Lung (tissue), 12 donors: ENCODE measurements around the gene MYZAP. TPM values are rescaled to one million over a fixed set of nuclear protein-coding genes. Genes with fewer than 3 reads are reported as not detected.
A peak's percentile ranks its signal among the peaks of the same experiment; 100 is the strongest.

Experiments
- ATAC-seq: fragments of 200-7000 bp; cut with Tn5 transposase; one replicate; pipeline ENCODE4 v1.9.1; 2020; ENCODE audit warnings: moderate number of reproducible peaks; ENCODE audit not compliant: insufficient read depth, low FRiP score
- DNase-seq, 3 donors: peaks; one replicate each; pipeline ENCODE4 v3.0.0-alpha.2; 2013 to 2017
- H3K27ac ChIP-seq, 2 donors: one replicate each; pipeline ENCODE4 v1.5.1; 2013; ENCODE audit warnings: mild to moderate bottlenecking in 2 of 2, moderate library complexity in 2 of 2, control low read depth in 1 of 2, inconsistent platforms in 1 of 2, low read depth in 1 of 2, low read length in 1 of 2
- H3K27me3 ChIP-seq, 3 donors: one replicate each; pipeline ENCODE4 v1.5.1; 2013; ENCODE audit warnings: low read length in 2 of 3; ENCODE audit not compliant: control insufficient read depth in 3 of 3, insufficient read depth in 3 of 3
- H3K36me3 ChIP-seq, 4 donors: one replicate each; pipeline ENCODE4 v1.5.1; 2013; ENCODE audit warnings: low read length in 4 of 4, mild to moderate bottlenecking in 1 of 4, moderate library complexity in 1 of 4; ENCODE audit not compliant: control insufficient read depth in 4 of 4, insufficient read depth in 4 of 4
- H3K4me1 ChIP-seq, 5 donors: one replicate each; pipeline ENCODE4 v1.5.1; 2013; ENCODE audit warnings: low read length in 5 of 5, mild to moderate bottlenecking in 2 of 5, moderate library complexity in 1 of 5; ENCODE audit not compliant: control insufficient read depth in 5 of 5, insufficient read depth in 5 of 5
- H3K4me3 ChIP-seq: one replicate; pipeline ENCODE4 v1.5.1; 2013; ENCODE audit warnings: mild to moderate bottlenecking, control low read depth, moderate library complexity
- H3K9ac ChIP-seq, 2 donors: one replicate each; pipeline ENCODE4 v1.5.1; 2013; ENCODE audit warnings: low read length in 2 of 2, control low read depth in 1 of 2; ENCODE audit not compliant: insufficient read depth in 1 of 2
- H3K9me3 ChIP-seq, 4 donors: one replicate each; pipeline ENCODE4 v1.5.1; 2013; ENCODE audit warnings: low read length in 3 of 4, mild to moderate bottlenecking in 1 of 4, moderate library complexity in 1 of 4; ENCODE audit not compliant: control insufficient read depth in 4 of 4, insufficient read depth in 3 of 4
- CTCF ChIP-seq: IDR thresholded peaks from 2 replicates; pipeline ENCODE4 v1.5.1; 2012; ENCODE audit warnings: mild to moderate bottlenecking; ENCODE audit errors: control extremely low read depth, extremely low read depth
- WGBS, 2 donors: extraction: QIAGEN DNeasy Blood & Tissue Kit; methylation state at CpG; one replicate each; pipeline ENCODE4 v1.1.7; 2013; 5-methylcytosine and 5-hydroxymethylcytosine counted together
- polyA plus RNA-seq, 2 donors: library from polyadenylated mRNA; stranded (reverse); fragments of 200-250 nt; gene quantifications; one replicate each; pipeline ENCODE4 v1.2.1, GENCODE V29; 2013
- total RNA-seq, 2 donors: library from RNA; depleted of rRNA in 1 of 2; stranded (reverse); fragments of >200 nt in 1 of 2; gene quantifications; one replicate each; pipeline ENCODE4 v1.2.1, GENCODE V29; 2014 to 2021
- donor health status: control.
- donor health status: control.
- donor health status: Bipolar disorder and iron deficiency.
- donor health status: healthy.
- donor health status: DM: yes; HTN: yes; CAD: no.

MYZAP gene
- total and polyA plus RNA-seq, 4 donors = 6.9 to 36.9 (median 11.6) TPM

- H3K4me1 ChIP-seq = peaks cover 0 to 20% (median 3%) of the 10 kb centered on the region in 5 donors
- 76 to 84% methylated on average over 2 of the region's 2 CpGs for WGBS, 2 donors
- no peak overlapping the region for H3K4me3 ChIP-seq
- TF ChIP-seq CTCF = no peak
- no peak for ATAC-seq
- no peaks in the 10 kb centered on the region for H3K36me3 ChIP-seq
- H3K9me3 ChIP-seq = no peaks in the 10 kb centered on the region
- DNase-seq = peak in 2 of 3 donors; percentile 22 to 26
- no peaks in the 10 kb centered on the region for H3K27me3 ChIP-seq
- H3K9ac ChIP-seq = no peak overlapping the region
- no peak overlapping the region for H3K27ac ChIP-seq
Observed at GRCh38 chr15:57734860-57735259, 143.2 kb downstream of the MYZAP start.

Other genes with a start within 250 kb of the MYZAP start
- gene CGNL1, start 215.4 kb upstream of the MYZAP start, total RNA-seq = 10 to 100 TPM; 32.8 to 42.5 TPM
- gene CGNL1, start 215.4 kb upstream of the MYZAP start, polyA plus RNA-seq = 10 to 100 TPM in 1 of 2 donors, 1 to 10 TPM in 1; 9.0 to 13.0 TPM
- 100 to 1,000 TPM in 1 of 2 donors, 10 to 100 TPM in 1; 65.2 to 306 TPM for gene POLR2M, start 114.8 kb downstream of the MYZAP start, total RNA-seq
- 100 to 1,000 TPM in 1 of 2 donors, 10 to 100 TPM in 1; 20.6 to 104 TPM for gene POLR2M, start 114.8 kb downstream of the MYZAP start, polyA plus RNA-seq